ENCODE data around the gene TRIM4. TPM values are rescaled to one million over a fixed set of nuclear protein-coding genes. Genes with fewer than 3 reads are reported as not detected.

The TRIM4 gene
- polyA plus RNA-seq, 3 donors = 10.8 to 17.9 (median 12.5) TPM

DNA sequence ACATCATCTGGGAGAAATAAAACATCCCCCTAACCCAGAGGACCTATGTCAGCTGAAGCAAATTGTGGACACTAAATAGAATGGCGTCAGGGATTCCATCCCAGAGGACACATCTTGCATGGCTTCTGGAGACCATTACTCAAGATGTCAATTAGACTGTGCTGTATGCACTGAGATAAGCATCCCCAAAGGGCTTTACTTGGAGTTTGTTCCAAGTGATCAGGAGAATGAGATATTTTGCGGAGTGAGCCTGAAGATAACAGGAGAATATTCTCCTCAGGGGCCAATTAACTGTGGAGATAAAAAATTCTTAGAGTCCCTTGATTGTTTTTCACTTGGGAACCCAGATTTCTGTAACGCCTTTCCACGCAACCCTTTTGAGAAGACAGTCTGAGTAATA lies 38.0 kb downstream of the TRIM4 start:
- H3K9ac ChIP-seq (ENCODE audit: insufficient read depth, low read length, poor library complexity, severe bottlenecking) = no peak overlapping the region
- H3K4me3 Mint-ChIP-seq = no peak overlapping the region
- H4K20me1 ChIP-seq (ENCODE audit: insufficient read depth, low read length) = no peaks in the 10 kb centered on the region
- WGBS (ENCODE audit: insufficient coverage) = 86% methylated on average over 1 of the region's 4 CpGs
- intact Hi-C loops (cut with micrococcal nuclease) = no loop called here
- no peak overlapping the region for H3K4me2 ChIP-seq (replicated peaks; ENCODE audit: extremely low read depth, low read length, poor library complexity, severe bottlenecking)
- H3K4me1 Mint-ChIP-seq = no peaks in the 10 kb centered on the region
- H3K36me3 Mint-ChIP-seq = no peaks in the 10 kb centered on the region
- H3K27ac ChIP-seq (ENCODE audit: low read depth in 1 of 2, low read length in 2 of 2) = no peak overlapping the region
- no peak overlapping the region for H2AFZ ChIP-seq (ENCODE audit: insufficient read depth, low read depth, low read length, poor library complexity, severe bottlenecking)
- peaks cover 0 to 7% (median 4%) of the 10 kb centered on the region in 7 donors for H3K9me3 Mint-ChIP-seq
- no peaks in the 10 kb centered on the region for H3K27me3 ChIP-seq (ENCODE audit: control insufficient read depth in 2 of 2, insufficient read depth in 2 of 2, low read length in 2 of 2)
- no peaks in the 10 kb centered on the region for H3K36me3 ChIP-seq (replicated peaks in 1 of 2; ENCODE audit: control insufficient read depth in 1 of 2, insufficient read depth in 2 of 2, low read length in 2 of 2)
- no peaks in the 10 kb centered on the region for H3K4me1 ChIP-seq (ENCODE audit: control insufficient read depth in 1 of 2, insufficient read depth in 2 of 2, low read length in 2 of 2)
- no peak overlapping the region for H3K4me3 ChIP-seq (replicated peaks in 1 of 3; ENCODE audit: low read depth in 2 of 3, low read length in 3 of 3)
- no peaks in the 10 kb centered on the region for H3K79me2 ChIP-seq (ENCODE audit: insufficient read depth, low read length)
- DNase-seq = no peak
- no peak overlapping the region for H3K27ac Mint-ChIP-seq
- no peaks in the 10 kb centered on the region for H3K9me3 ChIP-seq (replicated peaks in 1 of 2; ENCODE audit: control insufficient read depth in 1 of 2, insufficient read depth in 1 of 2, low read length in 2 of 2)
- H3K27me3 Mint-ChIP-seq (ENCODE audit: low read depth in 3 of 3) = peaks cover 0 to 3% (median 1%) of the 10 kb centered on the region in 3 donors
- TF ChIP-seq, protein P1, sequence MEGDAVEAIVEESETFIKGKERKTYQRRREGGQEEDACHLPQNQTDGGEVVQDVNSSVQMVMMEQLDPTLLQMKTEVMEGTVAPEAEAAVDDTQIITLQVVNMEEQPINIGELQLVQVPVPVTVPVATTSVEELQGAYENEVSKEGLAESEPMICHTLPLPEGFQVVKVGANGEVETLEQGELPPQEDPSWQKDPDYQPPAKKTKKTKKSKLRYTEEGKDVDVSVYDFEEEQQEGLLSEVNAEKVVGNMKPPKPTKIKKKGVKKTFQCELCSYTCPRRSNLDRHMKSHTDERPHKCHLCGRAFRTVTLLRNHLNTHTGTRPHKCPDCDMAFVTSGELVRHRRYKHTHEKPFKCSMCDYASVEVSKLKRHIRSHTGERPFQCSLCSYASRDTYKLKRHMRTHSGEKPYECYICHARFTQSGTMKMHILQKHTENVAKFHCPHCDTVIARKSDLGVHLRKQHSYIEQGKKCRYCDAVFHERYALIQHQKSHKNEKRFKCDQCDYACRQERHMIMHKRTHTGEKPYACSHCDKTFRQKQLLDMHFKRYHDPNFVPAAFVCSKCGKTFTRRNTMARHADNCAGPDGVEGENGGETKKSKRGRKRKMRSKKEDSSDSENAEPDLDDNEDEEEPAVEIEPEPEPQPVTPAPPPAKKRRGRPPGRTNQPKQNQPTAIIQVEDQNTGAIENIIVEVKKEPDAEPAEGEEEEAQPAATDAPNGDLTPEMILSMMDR (IDR thresholded peaks at IDR 0.05) = no peak

DNA sequence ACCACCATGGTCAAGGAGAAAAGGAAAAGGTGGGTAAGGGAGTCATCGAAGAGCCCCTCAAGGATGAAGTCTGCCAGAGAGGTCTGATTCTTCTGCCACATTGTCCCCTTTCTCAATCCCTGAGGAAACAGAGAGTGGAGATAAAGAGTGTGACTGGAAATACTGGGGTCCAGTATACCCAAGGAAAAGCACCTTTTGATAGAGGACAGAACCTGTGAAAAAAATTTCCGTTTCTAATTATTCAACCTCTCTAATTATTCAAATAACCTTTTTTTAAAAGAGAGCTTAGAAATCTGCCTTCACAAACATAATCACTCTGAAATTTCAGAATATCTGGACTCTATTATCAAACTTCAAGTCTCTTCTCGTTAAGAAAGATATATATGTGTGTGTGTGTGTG lies 42.4 kb downstream of the TRIM4 start, which contains the start of gene OR2AE1:
OR2AE1 (minus strand) TSS at position 101 of the 400 bp plus-strand sequence; CDS start at position 101, 0 bp downstream.
- H3K36me3 ChIP-seq (replicated peaks in 1 of 2; ENCODE audit: control insufficient read depth in 1 of 2, insufficient read depth in 2 of 2, low read length in 2 of 2) = no peaks in the 10 kb centered on the region
- H3K27me3 ChIP-seq (ENCODE audit: control insufficient read depth in 2 of 2, insufficient read depth in 2 of 2, low read length in 2 of 2) = no peaks in the 10 kb centered on the region
- peaks cover 0 to 3% (median 3%) of the 10 kb centered on the region in 3 donors for H3K27me3 Mint-ChIP-seq (ENCODE audit: low read depth in 3 of 3)
- H3K27ac ChIP-seq (ENCODE audit: low read depth in 1 of 2, low read length in 2 of 2) = no peak within 1 kb of the TSS
- H3K4me3 Mint-ChIP-seq = no peak within 1 kb of the TSS
- H4K20me1 ChIP-seq (ENCODE audit: insufficient read depth, low read length) = no peaks in the 10 kb centered on the region
- WGBS (ENCODE audit: insufficient coverage) = no CpG with 5 or more reads among the region's 3 CpGs
- peaks cover 0 to 6% (median 0%) of the 10 kb centered on the region in 7 donors for H3K9me3 Mint-ChIP-seq
- intact Hi-C loops (cut with micrococcal nuclease) = no loop called here
- H3K36me3 Mint-ChIP-seq = no peaks in the 10 kb centered on the region
- H3K4me3 ChIP-seq (replicated peaks in 1 of 3; ENCODE audit: low read depth in 2 of 3, low read length in 3 of 3) = no peak within 1 kb of the TSS
- no peak within 1 kb of the TSS for H2AFZ ChIP-seq (ENCODE audit: insufficient read depth, low read depth, low read length, poor library complexity, severe bottlenecking)
- no peaks in the 10 kb centered on the region for H3K9me3 ChIP-seq (replicated peaks in 1 of 2; ENCODE audit: control insufficient read depth in 1 of 2, insufficient read depth in 1 of 2, low read length in 2 of 2)
- no peak for DNase-seq
- no peaks in the 10 kb centered on the region for H3K4me1 Mint-ChIP-seq
- H3K4me1 ChIP-seq (ENCODE audit: control insufficient read depth in 1 of 2, insufficient read depth in 2 of 2, low read length in 2 of 2) = no peaks in the 10 kb centered on the region
- H3K27ac Mint-ChIP-seq = no peak within 1 kb of the TSS
- no peak within 1 kb of the TSS for H3K9ac ChIP-seq (ENCODE audit: insufficient read depth, low read length, poor library complexity, severe bottlenecking)
- H3K79me2 ChIP-seq (ENCODE audit: insufficient read depth, low read length) = no peaks in the 10 kb centered on the region
- H3K4me2 ChIP-seq (replicated peaks; ENCODE audit: extremely low read depth, low read length, poor library complexity, severe bottlenecking) = no peak within 1 kb of the TSS
- TF ChIP-seq, protein P1 (IDR thresholded peaks at IDR 0.05) = no peak
